Measurements from ENCODE around the gene MYBPC2. TPM values are rescaled to one million over a fixed set of nuclear protein-coding genes. Genes with fewer than 3 reads are reported as not detected.

The MYBPC2 gene
- total RNA-seq, 1 donor from 2014 or later, result 0.46 TPM

DNA sequence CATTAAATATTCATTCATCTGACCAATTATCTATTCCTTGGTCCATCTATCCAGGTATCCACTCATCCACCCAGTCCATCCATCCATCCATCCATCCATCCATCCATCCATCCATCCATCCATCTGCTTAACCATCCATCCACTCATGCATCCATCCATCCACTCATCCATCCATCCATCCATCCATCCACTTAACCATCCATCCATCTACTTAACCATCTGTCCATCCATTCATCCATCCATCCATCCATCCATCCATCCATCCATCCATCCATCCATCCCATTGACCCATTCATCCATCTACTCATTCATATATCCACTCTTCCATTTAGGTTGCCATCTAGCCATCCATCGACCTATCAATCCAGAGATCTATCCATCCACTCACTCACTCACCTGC lies 11.4 kb downstream of the MYBPC2 start:
- H3K27me3 Mint-ChIP-seq (ENCODE audit: unreplicated experiment), result peaks cover 8% of the 10 kb centered on the region
- peak overlapping the region; percentile 3 for H3K4me3 Mint-ChIP-seq (ENCODE audit: unreplicated experiment)
- H3K9me3 Mint-ChIP-seq (ENCODE audit: unreplicated experiment), result peaks cover 21% of the 10 kb centered on the region
- no peak overlapping the region for H3K27ac Mint-ChIP-seq (ENCODE audit: unreplicated experiment)
- peaks cover 20% of the 10 kb centered on the region for H3K36me3 Mint-ChIP-seq (ENCODE audit: low read depth, unreplicated experiment)
- no peaks in the 10 kb centered on the region for H3K4me1 Mint-ChIP-seq (ENCODE audit: unreplicated experiment)
- no peak for DNase-seq (ENCODE audit: low spot score)
- TF ChIP-seq, protein P1, sequence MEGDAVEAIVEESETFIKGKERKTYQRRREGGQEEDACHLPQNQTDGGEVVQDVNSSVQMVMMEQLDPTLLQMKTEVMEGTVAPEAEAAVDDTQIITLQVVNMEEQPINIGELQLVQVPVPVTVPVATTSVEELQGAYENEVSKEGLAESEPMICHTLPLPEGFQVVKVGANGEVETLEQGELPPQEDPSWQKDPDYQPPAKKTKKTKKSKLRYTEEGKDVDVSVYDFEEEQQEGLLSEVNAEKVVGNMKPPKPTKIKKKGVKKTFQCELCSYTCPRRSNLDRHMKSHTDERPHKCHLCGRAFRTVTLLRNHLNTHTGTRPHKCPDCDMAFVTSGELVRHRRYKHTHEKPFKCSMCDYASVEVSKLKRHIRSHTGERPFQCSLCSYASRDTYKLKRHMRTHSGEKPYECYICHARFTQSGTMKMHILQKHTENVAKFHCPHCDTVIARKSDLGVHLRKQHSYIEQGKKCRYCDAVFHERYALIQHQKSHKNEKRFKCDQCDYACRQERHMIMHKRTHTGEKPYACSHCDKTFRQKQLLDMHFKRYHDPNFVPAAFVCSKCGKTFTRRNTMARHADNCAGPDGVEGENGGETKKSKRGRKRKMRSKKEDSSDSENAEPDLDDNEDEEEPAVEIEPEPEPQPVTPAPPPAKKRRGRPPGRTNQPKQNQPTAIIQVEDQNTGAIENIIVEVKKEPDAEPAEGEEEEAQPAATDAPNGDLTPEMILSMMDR (IDR thresholded peaks at IDR 0.05; ENCODE audit: unreplicated experiment), result no peak

DNA sequence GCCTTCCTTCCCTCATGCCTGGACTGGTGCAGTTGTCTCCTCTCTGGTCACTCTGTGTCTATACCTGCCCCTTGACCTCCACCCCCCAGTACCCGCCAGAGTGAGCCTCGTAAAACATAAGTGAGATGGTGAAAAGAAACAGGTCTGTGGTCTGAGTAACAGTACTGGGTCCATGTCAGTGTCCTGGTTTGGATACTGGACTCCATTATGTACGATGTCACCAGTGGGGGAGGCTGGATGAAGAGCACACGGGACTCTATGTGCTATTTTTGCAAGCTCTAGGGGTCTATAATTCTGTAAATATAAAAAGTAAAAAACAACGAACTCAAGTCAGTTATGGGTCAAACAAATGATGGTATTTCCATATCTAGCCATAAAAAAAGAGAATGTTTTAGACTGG lies 14.4 kb downstream of the MYBPC2 start:
- no peak overlapping the region for H3K27ac Mint-ChIP-seq (ENCODE audit: unreplicated experiment)
- peaks cover 15% of the 10 kb centered on the region for H3K9me3 Mint-ChIP-seq (ENCODE audit: unreplicated experiment)
- no peaks in the 10 kb centered on the region for H3K4me1 Mint-ChIP-seq (ENCODE audit: unreplicated experiment)
- H3K27me3 Mint-ChIP-seq (ENCODE audit: unreplicated experiment), result peaks cover 9% of the 10 kb centered on the region
- peaks cover 16% of the 10 kb centered on the region for H3K36me3 Mint-ChIP-seq (ENCODE audit: low read depth, unreplicated experiment)
- TF ChIP-seq, protein P1 (IDR thresholded peaks at IDR 0.05; ENCODE audit: unreplicated experiment), result no peak
- DNase-seq (ENCODE audit: low spot score), result no peak
- no peak overlapping the region for H3K4me3 Mint-ChIP-seq (ENCODE audit: unreplicated experiment)

DNA sequence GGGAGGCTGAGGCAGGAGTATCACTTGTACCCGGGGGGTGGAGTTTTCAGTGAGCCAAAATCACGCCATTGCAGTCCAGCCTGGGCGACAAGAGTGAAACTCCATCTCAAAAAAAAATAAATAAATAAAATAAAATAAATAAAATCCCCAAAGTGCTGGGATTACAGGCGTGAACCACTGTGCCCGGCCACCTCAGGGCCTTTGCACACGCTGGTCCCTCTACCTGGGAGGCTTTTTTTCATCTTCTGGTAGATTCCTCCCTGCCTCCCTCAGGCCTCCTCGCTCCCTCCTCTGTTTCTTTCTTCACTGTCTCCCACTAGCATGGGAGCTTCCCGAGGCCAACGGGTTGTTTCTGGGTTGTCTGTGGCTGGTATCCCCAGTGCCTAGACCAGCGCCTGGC lies 15.1 kb downstream of the MYBPC2 start:
- TF ChIP-seq, protein P1 (IDR thresholded peaks at IDR 0.05; ENCODE audit: unreplicated experiment), result no peak
- Mint-ChIP-seq H3K27me3 (ENCODE audit: unreplicated experiment) (peaks cover 11% of the 10 kb centered on the region), H3K27ac (ENCODE audit: unreplicated experiment) (no peak overlapping the region), H3K36me3 (ENCODE audit: low read depth, unreplicated experiment) (peaks cover 16% of the 10 kb centered on the region), H3K9me3 (ENCODE audit: unreplicated experiment) (peaks cover 16% of the 10 kb centered on the region), H3K4me1 (ENCODE audit: unreplicated experiment) (no peaks in the 10 kb centered on the region), H3K4me3 (ENCODE audit: unreplicated experiment) (no peak overlapping the region)
- no peak for DNase-seq (ENCODE audit: low spot score)

DNA sequence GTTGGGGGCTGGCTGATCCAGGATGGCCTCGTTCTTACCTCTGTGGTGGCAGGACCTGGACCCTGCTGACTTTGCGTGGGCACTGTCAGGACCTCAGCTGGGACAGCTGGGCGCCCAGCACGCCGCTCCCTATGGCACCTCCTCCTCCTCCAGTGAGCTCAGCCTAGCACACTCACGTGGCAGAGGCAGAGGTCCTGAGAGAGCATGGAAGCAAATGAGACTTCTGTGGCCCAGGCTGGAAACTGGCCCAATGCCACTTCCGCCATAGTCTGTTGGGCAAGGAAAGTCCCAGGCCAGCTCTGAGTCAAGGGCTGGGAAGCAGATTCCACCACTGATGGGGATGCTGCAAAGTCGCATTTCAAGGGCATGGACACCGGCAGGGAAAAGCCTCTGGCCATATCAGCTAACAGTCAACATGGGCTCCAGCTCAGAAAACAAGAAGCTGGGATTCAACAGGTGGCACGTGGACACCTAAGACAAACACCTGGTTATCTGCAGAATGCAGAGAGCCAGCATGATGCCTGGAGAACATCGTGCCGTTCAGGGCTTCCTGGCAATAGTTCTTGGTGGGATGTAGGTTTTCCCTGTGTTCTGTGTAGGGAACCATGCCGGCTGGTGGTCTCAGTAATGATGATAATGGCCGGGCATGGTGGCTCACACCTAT lies 16.7 kb downstream of the MYBPC2 start:
- H3K27ac Mint-ChIP-seq (ENCODE audit: unreplicated experiment), result no peak overlapping the region

More for the DNA sequence above, 16.7 kb downstream of the MYBPC2 start:
- Mint-ChIP-seq H3K4me1 (ENCODE audit: unreplicated experiment) (no peaks in the 10 kb centered on the region), H3K4me3 (ENCODE audit: unreplicated experiment) (no peak overlapping the region), H3K9me3 (ENCODE audit: unreplicated experiment) (peaks cover 15% of the 10 kb centered on the region), H3K36me3 (ENCODE audit: low read depth, unreplicated experiment) (peaks cover 4% of the 10 kb centered on the region), H3K27me3 (ENCODE audit: unreplicated experiment) (peaks cover 11% of the 10 kb centered on the region)
- TF ChIP-seq, protein P1 (IDR thresholded peaks at IDR 0.05; ENCODE audit: unreplicated experiment), result no peak
- no peak for DNase-seq (ENCODE audit: low spot score)

Data from endothelial cell (in vitro differentiated cells).